OCI-M2 (cell line): Measurements from ENCODE around the gene USP50.
"Not testable (repeated sequence)": the region's sequence is repeated elsewhere in the genome, so short reads cannot be mapped to it uniquely, and the experiment has no call there.

ENCODE experiments used
- DNase-seq: peaks from one replicate; lab custom pipeline; 2025; ENCODE audit not compliant: unreplicated experiment; lab: John Stamatoyannopoulos, UW

USP50 gene

DNA sequence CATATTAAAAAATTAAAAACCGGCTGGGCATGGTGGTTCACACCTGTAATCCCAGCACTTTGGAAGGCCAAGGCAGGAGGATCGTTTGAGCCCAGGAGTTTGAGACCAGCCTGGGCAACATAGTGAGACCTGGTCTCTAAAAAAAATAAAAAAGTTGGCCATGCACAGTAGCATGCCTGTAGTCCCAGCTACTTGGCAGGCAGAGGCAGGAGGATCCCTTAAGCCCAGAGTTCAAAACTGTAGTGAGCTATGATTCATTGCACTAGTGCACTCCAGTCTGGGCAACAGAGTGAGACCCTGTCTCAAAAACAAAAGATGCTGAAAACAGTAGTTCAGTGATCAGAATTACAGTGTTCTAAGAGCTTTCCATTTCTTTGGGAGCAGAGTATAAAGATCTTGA lies 40.8 kb downstream of the USP50 start:
- DNase-seq, result not testable (repeated sequence)

DNA sequence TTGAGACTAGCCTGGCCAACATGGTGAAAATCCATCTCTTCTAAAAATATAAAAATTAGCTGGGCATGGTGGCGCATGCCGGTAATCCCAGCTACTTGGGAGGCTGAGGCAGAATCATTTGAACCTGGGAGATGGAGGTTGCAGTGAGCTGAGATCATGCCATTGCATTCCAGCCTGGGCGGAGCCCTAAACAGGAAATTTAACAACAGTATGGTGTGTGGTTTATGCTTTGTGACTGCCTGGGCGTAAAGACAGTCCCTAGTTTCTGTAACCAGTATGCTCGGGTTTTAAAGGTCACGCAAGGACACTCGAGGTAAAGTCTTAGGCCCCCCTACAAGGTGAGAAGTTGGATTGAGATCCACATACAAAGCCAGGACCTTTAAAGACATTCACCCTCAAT lies 43.3 kb downstream of the USP50 start:
- no peak for DNase-seq

DNA sequence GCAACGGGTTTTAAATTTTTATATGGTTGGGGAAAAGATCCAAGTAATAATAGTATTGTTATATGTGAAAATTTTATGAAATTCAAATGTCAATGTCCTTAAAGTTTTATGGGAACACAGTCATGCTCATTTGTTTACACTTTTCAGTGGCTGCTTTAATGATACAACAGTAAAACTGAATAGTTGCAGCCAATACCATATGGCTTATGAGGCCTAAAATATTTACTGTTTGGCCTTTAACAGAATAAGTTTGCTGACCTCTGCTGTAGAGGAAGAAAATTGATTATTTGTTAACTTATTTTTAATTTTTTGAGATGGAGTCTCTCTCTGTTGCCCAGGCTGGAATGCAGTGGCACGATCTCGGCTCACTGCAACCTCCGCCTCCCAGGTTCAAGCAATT lies 44.7 kb downstream of the USP50 start:
- no peak for DNase-seq

DNA sequence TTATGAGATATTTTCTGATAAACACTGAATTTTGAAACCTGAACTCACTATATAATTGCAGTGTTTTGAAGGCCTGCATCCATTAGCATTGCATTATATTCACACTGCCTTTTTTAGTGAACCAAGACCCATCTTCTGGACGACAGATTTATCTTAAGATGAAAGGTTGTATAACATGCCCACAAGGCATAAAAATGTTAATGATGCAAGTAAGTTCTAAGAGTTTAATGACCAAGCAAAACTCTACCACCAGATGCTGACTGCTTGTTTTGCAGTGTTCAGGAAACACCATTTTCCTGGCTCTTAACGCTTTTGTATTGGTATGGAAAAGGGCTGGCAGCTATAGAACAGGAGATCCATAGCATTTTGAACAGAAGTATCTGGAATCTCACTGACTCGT lies 46.1 kb downstream of the USP50 start:
- DNase-seq, result no peak

DNA sequence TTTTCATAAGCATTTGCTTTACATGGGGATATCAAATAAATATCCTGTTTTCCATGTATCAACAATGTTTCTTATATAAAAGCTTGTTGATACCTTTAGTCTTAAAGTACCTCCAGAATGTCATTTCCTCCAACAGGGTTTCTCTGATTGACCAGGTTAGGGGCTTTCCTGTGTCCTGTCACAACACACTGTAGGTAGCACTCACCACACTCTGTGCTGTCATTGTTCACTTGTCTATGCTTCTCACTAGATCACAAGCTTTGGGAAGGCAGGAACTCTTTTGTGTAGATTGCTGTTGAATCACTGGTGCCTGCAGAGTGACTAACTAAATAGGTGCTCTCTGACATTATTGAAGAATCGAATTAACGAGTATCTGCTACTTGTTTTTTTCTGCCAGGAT lies 49.8 kb downstream of the USP50 start:
- no peak for DNase-seq

DNA sequence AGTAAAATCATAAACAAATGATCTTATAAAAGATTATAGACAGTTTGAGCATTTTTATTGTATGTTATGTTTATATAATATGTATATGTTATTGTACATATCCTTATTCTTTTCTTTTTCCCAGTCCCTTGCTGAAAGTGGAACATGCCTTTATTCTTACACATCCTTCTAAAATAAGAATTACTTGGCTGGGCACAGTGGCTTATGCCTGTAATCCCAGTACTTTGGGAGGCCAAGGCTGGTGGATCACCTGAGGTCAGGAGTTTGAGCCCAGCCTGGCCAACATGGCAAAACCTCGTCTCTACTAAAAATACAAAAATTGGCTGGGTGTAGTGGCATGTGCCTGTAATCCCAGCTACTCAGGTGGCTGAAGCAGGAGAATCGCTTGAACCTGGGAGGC lies 51.9 kb downstream of the USP50 start:
- DNase-seq, result not testable (repeated sequence)

DNA sequence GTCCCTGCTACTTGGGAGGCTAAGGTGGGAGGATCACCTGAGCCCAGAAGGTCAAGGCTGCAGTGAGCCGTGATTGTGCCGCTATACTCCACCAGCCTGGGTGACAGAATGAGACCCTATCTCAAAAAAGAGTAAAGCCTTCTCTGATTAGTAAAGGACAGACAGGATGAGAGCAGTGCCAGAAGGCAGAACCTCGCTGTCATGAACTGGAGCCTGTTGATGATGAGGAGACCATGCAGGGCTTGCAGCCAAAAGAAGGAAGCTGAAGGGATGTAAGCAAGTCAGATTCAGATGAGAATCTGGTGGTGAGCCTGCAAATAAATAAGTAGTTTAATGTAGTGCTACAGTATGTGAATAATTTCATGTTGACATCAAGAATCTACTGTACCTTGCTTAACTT lies 52.8 kb downstream of the USP50 start:
- no peak for DNase-seq

DNA sequence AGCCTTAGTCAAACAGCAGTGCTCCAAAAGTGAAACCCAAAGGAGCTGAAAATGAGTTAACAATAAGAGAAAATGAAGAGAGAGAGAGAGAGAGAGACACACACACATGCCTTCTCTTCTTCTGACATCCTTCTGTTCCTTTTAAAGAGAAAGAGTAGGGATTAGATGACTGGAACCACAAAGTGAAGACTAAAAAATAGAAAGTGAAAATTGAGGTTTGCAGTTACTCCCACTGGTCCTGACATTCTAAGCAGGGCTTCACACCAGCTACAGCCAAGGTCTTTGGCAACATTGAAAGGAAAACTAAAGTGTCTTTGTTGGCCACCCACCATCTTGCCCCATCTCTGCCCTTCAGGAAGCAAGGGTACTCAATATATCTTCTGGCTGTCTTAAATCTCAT lies 59.2 kb downstream of the USP50 start:
- no peak for DNase-seq

DNA sequence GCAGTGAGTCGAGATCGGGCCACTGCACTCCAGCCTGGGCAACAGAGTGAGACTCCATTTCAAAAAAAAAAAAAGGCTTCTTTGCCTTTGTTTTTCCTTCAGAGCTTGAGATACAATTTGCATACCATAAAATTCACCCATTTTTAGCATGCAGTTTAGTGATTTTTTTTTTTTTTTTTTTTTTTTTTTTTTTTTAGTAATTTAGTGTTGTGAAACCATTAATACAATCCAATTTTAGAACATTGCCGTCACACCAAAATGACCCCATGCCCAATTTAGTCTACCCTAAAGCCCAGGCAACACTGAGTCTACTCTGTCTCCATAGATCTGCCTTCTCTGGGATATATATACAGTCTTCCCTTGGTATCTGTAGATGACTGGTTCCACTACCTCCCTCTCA lies 61.1 kb downstream of the USP50 start:
- DNase-seq, result no peak

DNA sequence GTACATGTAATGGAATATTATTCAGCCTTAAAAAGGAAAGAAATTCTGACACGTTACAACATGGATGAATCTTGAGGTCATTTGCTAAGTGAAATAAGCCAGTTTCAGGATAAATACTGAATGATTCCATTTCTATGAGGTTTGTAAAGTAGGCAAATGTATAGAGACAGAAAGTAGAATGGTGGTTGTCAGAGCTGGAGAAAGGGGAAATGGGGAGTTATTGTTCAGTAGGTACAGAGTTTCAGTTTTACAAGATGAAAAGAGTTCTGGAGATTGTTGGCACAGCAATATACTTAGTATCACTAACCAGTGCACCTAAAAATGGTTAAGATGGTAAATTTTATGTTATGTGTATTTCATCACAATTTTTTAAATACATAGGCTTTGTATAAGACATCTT lies 61.7 kb downstream of the USP50 start:
- no peak for DNase-seq

DNA sequence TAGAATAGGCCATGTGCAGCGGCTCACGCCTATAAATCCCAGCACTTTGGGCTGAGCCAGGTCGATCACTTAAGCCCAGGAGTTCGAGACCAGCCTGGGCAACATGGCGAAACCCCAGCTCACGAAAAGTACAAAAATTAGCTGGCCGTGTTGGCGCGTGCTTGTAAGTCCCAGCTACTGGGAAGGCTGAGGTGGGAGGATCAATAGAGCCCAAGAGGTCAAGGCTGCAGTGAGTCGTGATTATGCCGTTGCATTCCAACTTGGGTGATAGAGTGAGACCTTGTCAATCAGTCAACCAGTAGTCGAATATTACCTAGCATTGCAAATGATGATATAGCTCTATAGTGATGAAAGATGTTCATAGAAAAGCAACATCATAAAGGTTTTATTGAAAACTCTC lies 70.3 kb downstream of the USP50 start:
- no peak for DNase-seq

DNA sequence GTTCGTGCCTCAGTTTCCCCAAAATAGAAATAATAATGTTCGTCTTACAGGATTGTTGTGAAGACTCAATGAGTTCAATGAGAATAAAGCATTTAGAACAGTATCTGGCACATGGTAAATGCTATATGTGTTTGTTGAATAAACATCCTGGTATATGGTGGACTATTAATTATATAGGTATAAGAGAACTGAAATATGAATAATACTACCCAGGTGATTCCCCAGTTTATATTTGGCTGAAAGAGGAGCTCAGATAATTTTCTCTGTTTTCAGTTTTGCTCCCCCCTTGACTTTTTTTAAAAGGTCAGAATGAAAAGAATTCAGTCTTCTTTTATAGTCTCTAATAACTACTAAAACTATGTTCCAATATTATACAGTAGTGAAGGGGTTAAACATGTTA lies 75.4 kb downstream of the USP50 start:
- no peak for DNase-seq

DNA sequence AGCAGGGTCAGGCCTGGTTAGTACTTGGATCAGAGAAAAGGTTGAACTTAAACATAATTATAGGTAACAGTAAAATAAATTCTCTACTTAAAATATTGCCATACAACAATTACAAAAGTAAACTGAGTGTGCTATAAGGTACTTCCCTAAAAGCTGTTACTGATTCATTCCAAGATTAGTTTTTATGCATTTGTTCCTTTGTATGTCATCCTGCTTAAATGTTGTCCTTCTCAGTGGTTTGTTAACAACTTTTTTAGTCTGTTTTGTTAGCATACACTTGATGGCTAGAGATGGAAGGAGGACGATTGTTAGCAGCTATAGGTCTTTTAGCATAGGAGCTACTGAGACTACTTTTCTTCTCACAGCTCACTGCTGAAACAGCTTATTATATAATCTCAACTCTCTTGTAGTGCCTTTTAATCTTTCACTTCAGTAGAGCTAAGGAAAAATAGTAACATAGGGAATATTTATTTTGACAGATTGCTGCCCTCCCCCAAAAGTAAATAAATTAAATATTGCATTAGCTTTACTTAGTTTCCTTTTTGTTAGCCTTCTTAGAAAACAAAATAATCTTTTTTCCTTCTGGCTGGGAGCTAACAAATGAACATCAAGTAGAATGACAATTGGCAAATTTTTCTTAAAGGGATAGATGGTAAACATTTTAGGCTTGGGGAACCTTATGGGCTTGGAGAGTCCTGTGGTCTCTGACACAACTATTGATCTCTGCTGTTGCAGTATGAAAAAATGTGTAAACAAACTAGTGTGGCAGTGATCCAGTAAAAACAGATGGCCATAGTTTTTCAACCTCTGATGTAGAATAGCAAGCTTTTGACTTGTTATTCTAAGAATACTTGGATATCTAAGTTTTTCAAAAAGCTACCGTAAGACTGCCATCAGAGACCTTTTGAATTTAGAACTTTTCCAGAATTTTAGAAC lies 82.8 kb downstream of the USP50 start:
- no peak for DNase-seq

DNA sequence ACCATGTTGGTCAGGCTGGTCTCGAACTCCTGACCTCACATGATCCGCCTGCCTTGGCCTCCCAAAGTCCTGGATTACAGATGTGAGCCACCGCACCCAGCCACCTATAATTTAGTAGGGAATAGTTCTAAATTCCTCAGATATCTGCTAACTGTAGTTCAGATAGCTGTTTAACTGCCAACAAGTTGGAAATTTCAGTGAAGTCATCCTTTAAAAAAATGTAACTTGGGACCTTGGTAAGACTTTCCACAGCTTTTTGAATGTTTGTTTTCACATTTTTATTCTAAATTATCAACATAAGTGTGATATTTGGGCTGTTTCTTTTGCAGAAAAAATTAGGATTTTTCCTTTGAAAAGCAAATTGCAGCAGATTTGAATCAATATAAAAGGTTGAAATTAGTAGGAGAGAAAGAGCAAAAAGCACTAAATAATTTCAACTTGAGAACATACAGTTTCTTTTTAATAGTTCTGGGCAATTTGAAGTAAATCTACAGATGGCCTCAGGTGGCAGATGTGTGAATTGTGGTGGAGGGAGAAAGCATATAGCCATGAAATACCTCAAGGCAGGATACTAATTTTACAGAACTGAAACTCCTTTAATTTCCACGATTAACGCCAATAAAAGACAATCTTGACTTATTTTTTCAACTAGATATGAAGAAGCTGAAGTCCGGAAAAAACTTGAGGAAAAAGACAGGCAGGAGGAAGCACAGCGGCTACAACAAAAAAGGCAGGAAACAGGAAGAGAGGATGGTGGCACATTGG lies 87.9 kb downstream of the USP50 start:
- DNase-seq, result no peak

DNA sequence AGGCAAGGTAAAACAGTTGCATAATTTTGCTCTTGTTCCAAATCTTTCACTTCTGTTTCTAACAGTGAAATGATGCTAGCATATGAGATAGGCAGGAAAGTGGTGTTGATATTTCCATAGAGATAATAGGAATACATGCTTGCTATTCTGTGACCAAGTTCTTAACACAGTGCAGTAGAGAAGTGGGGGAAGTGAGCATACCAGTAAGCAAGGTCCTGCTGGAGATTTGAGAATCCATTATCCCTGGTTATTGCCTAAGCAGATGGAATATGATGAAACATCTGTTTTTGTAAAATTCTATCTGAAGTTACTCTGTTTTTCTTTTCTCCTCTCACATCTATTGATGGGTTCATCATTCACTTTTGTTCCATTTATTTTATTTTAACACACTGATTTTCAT lies 93.5 kb downstream of the USP50 start:
- DNase-seq, result no peak
